Measurements from ENCODE around the gene RPN1. TPM values are rescaled to one million over a fixed set of nuclear protein-coding genes. Genes with fewer than 3 reads are reported as not detected.
"Not testable (repeated sequence)": the region's sequence is repeated elsewhere in the genome, so short reads cannot be mapped to it uniquely, and the experiment has no call there.

RPN1 gene
- total RNA-seq, 1 donor from 2014 or later, result 137 TPM

DNA sequence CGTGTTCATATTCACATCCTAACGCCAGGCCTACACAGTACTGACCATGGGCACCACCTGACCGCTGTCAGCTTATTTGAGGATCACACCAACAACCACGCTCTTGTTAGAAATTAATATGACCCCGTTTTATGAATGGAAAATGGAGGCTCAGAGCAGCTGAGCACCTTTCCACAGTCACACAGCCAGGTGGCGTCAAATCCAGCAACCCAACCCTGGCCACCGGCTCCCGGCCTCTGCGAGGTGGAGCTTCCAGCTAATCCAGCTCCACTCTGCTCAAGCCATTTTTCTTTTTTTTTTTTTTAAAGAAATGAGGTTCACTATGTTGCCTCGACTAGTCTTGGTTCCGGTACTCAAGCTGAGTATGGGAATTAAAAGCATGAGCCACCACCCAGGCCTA, 41.3 kb downstream of the RPN1 start:
- DNase-seq, result no peak

DNA sequence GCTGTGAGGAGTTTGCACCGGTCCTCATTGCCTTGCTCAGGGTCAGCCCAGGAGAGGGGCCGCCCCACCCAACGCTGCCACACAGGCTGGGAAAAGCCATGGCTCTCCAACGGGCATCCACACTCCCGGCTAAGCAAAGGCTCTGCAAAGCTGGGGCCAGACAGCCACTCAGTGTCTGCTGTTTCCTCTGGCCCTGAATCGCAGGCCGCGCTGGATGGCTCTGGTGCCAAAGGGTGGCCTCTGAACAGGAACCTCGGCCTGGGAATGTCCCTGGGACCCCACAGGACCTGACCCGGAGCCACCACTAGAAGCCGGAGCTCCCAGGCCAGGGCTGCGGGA, 42.9 kb downstream of the RPN1 start:
- DNase-seq, result no peak

DNA sequence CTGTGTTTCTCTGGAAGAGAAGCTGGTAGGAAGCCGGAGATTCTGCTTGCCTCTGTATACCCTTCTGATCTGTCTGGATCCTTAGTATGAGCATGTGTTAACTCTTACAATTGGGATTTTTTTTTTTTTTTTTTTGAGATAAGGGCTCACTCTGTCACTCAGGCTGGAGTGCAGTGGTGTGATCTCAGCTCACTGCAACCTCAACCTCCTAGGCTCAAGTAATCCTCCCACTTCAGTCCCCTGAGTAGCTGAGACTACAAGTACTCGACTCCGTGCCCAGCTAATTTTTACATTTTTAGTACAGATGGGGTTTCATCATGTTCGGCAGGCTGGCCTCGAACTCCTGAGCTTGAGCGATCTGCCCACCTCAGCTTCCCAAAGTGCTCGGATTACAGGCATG, 44.5 kb downstream of the RPN1 start:
- DNase-seq, result no peak

DNA sequence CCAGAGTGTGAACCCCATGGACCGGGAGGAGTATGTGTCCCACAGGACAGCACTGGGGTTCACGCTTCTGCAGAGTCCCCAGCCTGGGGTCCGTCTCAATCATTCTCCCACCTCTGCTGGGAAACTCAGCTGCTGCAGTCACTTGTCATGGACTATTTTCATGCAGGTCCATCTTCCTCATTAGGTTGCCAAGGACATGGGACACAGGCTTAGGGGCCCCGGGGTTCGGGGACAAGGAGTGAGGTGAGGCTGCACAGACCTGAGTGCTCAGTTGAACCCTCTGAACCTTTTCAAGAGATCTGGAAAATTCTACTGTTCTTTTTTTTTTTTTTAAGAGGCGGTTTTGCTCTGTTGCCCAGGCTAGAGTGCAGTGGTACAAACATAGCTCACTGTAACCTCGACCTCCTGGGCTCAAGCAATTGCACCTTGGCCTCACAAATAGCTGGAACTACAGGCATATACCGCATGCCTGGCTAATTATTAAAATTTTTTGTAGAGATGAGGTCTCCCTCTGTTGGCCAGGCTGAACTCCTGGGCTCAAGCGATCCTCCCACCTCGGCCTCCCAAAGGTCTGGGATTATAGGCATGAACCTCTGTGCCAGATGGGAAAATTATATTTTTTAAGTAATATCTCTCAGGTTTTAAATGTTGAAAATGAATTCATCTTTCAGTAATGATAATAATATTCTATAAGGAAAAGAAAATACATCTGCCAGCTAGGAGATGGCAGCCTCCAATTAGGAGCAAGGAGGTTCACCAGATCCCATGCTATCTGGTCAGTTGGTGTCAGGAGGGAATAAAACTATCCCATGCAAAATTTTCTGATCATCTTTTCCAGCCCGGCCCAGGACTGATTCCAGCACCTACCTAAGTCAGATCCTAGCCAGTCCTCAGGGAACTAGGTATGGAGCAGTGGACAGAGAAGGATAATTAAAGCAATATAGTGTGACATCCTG, 45.2 kb downstream of the RPN1 start:
- no peak for DNase-seq

DNA sequence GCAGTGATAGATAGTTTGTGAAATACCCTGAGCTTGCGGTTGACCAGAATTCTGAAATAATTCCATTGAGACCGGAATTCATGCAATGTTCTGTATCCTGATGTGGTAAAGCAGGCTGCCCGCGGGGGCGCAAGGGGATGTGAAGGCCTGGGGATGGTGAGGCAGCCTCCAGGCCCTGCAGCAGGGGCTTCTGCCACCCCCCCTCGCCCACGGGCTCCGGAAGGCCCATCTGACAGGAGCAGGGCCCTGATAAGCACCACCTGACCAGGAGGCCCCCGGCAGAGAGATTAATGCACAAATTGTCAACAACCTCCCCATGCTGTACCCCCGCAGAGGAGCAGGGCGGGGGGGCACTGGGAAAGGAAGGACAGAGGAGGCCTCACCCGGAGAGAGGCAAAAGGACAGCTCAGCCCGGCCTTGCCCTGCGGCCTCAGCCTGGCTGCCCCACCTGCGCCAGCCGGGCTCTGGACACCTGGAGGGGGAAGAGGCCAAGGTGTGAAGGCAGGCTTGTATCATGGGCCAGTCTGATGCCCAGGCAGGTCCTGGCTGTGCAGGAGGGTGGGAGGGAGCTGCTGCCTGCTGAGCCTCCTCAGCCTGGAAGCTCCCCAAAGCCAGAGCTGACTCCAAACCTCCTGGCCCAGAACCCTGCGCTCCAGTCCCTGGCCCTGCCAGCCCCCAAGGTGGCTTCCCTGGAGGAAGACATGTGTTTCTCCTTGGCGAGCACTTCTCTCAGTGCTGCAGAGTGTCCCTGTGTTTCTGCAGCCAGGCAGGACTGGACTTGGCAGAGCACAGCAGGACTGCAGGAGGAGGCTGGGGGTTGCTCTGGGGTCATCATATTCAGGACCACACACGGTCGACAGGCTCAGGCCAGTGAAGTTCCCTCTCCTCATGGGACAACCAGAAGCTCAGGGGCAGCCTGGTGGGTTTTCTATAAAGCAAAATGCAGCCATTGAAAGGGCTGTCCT, 46.5 kb downstream of the RPN1 start:
- no peak for DNase-seq

DNA sequence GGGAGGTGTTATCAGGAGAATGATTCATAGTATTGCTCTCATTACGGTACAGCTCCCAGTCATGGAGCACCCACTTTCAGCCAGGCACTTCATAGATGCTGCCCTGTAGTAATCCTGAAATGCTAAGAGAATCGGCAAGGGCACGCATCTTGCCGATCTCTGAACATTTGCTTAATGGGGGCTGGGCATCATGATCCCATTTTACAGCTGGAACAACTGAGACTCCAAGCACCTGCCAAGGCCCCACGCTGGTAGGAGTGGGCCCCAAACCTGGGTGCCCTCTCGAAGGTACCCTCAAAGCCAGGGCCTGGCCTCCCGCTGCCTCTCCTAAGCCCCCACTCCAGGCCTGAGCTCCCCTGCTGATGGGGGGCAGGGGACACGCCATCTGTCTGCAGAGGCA, 47.3 kb downstream of the RPN1 start:
- no peak for DNase-seq

DNA sequence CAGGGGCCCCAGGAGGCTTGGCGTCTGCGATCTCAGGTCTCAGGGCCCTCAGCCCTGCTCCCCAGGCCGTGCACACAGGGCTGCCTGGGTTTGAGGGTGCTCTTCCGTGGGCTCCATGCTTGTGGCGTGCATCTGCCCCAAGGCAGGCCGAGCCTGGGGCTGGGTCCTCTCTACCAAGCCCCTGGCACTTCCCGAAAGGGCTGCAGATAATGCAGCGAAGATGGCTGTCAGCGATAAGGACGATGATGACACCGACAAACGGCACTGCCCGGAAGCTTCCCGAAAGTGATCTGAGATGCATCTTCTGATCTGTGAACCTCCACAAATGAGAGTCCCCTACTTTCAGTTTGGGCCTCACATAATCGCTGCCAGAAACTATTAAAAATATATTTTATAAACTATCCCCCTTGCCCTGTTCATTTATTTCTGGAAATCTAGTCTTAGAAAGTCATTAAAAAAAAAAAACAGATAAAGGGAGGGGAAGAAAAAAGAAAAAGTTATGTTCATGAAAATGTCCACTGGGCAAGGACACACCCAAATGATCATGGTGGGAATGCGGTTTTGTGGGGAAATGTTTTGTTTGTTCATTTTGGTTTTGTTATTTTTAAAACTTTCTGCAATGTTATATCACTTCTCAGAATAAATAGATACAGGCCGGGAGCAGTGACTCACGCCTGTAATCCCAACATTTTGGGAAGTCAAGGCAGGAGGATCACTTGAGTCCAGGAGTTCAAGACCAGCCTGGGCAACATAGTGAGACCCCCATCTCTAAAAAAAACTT, 51.5 kb downstream of the RPN1 start:
- no peak for DNase-seq

DNA sequence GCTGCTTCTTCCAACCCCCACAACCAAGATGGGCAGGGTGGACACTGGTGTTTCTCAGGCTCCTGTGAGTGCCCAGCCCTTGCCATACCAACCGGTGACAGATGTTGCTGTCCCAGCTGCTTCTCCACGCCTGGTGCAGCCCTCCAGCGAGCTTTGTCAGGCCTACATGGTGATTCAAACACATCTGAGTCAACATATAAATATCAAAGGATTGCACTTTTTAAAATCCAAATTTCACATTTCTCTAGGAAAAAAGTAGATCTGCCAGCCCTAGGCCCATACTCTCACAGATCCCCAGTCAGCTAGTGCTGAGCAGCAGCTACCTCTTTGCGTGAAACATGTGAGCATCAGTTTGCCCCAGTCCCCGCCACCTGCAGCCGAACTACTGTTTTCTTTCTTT, 52.7 kb downstream of the RPN1 start:
- no peak for DNase-seq

DNA sequence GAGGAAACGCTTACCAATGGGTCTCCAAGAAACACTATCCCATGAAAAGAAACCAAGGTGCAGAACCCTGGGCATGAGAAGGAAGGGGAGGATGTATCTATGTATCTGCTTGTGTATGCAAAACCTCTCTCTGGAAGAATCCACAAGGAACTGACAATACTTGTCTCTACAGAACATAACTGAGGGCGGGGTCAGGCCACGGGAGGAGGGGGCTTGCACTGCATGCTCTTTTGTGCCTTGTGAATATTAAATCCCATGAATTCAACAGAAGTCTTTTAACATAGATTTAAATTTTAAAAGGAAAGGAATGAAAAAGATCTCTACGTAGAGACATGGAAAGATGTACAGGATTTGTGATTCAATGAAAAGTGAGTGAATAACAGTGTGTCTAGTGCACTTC, 57.8 kb downstream of the RPN1 start:
- DNase-seq, result no peak

DNA sequence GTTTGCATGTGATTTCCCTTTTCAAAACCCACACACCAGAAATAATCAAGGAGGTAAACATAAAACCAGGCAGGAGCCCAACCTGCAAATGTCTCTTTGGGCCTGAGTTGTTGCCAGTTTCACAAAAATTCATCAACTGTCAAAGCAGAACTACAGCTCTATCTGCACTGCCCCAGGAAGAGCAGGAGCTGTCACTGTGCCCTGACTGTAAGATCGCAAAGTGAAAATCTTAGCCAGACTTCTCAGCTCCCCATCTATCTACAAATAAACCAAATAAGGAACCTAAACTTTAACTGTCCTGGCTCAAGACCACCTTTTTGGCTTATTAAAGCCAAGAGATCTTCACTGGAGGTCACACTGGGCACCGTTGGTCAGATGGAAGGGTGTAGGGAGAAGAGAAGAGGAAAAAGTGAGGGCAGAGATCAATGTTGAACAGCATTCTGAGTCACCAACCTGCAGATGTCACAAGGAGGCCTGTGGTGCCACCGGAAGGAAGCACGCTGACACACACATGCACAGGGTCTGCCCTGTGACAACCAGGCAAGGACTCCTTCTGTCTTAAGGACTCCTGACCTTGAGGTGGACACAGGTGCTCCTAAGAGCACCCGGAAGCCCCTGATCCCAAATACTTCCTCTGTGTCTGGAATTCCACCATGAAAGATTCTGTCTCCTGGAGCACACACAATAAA, 58.7 kb downstream of the RPN1 start:
- DNase-seq, result no peak

DNA sequence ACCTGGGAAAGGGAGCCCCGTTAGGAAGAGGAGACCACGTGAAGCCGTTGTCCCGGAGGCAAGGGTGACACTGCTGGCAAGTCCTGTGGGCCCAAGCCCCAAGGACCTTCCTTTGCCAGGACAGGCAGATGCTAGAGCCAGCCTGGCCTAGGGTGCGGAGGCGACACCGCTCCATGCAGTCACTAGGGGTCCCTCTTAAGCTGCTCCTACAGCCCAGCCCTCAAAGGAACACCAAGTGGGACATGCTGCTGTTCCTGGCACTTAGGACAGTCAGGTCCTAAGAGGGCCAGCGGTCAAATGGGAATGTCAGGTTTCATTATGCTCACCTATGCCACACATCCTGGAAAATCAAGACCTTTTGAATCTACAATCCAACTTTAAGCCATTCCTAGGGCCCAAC, 59.7 kb downstream of the RPN1 start:
- no peak for DNase-seq

DNA sequence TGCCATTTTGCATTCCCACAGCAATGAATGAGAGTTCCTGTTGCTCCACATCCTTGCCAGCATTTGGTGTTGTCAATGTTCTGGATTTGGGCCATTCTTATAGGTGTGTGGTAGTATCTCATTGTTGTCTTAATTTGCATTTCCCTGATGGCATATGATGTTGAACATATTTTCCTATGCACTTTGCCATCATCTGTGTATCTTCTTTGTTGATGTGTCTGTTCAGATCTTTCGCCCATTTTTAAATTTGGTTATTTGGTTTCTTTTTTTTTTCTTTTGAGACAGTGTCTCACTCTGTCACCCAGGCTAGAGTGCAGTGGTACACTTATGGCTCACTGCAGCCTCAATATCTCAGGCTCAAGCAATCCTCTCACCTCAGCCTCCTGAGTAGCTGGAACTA, 60.6 kb downstream of the RPN1 start:
- DNase-seq, result not testable (repeated sequence)

DNA sequence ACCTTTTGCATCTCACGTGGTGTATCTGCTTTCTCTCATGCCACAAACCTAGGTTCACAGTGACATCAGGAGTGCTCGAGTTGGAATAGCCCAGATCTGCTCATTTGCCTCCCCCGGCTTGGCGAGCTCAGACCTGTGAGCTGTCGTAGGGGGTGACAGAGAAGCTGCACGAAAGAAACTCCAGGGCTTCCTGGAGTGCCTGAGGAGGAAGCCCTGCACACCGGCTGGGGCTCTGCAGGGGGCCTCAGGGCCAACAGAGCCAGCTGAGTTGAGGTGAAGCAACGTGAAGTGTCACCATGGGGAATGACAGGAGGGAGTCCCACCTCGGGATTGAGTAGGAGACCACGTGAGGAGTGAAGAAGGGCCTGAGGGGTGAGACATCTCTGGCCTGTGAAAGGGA, 62.5 kb downstream of the RPN1 start:
- DNase-seq, result no peak

DNA sequence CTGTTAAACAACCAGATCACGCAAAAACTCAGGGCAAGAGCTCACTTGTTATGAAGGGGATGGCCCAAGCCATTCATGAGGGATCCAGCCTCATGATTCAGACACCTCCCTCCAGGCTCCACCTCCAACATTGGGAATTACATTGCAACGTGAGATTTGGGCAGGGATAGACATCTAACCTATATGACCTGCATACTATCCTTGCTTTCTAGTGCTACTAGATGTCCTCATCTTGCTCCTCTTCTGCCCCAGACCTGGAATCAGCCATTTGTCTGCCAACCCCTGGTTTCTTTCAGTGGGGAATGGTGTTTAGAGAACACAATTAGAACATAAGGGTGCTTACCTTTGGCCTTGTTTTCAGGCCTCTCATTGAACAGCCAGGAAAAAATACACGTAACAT, 63.2 kb downstream of the RPN1 start:
- no peak for DNase-seq

DNA sequence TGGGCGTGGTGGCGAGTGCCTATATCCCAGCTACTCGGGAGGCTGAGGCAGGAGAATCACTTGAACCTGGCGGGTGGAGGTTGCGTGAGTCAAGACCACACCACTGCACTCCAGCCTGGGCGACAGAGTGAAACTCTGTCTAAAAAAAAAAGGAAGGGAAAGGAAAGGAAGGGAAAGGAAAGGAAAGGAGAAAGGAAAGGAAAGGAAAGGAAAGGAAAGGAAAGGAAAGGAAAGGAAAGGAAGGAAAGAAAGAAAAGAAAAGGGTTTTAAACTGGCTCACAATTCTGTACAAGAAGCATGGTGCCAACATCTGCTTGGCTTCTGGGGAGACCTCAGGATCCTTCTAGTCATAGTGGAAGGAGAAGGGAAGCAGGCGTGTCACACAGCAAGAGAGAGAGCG, 63.7 kb downstream of the RPN1 start:
- not testable (repeated sequence) for DNase-seq

DNA sequence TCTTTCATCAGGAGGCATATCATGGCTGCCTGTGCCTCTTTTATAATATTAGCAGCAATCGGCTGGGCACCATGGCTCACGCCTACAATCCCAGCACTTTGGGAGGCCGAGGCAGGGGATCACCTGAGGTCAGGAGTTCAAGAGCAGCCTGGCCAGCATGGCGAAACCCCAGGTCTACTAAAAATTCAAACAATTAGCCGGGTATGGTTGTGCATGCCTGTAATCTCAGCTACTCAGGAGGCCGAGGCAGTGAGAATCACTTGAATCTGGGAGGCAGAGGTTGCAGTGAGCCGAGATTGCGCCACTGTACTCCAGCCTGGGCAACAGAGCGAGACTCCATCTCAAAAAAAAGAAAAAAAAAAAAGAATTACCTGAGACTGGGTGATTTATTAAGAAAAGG, 64.2 kb downstream of the RPN1 start:
- not testable (repeated sequence) for DNase-seq

DNA sequence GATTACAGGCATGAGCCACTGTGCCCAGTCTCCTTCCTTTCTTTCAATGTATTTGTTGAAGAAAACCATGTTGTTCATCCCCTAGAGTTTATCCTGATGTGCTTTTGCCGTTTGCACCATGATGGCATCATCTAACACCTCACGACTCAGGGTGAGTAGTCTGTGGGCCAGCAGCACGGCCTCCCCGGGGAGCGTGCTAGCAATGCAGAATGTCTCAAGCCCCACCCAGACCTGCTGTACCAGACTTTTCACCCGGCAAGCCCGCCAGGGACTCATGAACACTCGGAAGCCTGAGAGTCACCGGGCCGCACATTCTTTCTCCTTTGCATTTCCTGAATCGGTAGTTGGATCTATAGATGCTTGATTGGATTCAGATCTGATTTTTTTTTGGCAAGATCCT, 64.6 kb downstream of the RPN1 start:
- DNase-seq, result no peak

DNA sequence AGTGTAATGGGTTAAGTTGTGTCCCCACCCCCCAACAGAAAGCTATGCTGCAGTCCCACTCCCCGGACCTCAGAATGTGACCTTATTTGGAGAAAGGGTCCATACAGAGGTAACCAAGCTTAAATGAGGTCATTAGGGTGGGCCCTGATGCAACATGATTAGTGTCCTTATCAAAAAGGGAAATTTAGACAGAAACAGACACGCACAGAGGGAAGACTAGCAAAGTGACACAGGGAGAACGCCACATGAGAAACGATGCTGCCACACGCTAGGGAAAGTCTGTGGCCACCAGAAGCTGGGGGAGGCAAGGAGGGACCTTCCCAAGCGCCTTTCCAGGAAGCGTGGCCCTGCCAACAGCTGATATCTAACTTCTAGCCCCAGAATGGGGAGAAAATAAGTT, 65.4 kb downstream of the RPN1 start:
- DNase-seq, result no peak

DNA sequence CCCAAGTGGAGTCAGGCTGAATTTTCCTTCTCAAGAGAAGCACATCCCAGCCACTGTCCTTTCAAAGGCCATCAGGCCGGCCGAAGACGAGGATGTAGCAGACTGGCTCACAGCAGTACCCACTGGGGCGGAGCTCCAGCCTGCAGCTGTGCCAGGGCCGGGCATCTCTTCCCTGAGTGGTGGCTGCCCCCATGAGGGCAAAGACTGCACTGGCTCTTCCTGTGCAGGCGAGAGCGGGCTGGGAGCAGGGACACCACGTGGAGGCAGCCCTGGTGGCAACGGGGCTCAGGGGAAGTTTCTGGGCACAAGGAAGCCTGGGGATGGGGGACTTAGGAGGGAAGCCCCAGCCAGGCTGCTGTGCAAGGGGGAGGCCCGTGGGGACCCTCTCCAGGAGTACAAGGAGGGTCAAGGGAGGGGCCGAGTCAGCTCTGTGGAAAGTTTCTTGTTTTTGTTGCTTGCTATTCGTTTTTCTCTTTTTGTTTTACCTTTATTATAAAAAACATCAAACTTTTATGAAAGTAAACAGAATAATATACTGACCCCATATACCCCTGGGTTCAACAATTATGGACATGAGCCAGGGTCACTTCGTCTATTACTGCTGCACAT, 66.1 kb downstream of the RPN1 start:
- DNase-seq, result no peak

DNA sequence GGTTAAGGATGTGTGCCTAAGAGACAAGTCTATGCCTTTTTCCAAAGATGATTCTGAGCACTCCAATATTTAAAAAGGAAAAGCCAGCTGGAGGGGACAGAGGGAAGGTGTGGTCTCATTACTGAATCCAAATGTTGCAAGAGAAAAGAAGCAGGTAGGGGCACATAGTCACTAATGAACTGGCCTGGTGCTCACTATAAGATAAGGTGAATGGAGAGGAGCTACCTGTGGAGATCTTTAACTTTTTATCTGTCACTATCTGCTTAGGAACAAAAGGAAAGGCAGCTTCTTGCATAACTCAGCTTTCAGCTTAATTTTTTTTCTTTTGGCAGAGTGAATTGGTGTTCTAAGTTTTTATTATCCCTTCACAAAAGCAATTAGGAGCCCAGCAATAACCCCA, 69.1 kb downstream of the RPN1 start:
- DNase-seq, result no peak

DNA sequence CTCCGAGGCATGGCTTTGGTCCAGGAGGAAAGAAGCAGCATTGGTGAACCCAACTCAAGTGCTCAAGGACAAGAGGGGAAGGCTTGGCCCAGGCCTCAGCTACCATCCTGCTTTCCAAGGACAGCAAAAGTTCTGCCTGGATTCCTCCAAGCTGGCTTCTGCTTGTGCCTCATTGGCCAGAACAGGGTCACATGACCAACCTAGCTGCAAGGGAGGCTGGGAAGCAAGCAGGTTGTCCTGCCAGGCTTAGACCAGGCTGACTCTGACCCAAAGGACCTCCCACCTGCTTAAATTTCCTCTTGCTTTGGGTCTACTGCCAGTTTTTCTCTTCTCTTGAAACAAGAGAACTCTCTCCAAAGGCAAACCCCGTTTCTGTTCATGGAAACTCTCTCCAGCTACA, 70.7 kb downstream of the RPN1 start:
- DNase-seq, result no peak

DNA sequence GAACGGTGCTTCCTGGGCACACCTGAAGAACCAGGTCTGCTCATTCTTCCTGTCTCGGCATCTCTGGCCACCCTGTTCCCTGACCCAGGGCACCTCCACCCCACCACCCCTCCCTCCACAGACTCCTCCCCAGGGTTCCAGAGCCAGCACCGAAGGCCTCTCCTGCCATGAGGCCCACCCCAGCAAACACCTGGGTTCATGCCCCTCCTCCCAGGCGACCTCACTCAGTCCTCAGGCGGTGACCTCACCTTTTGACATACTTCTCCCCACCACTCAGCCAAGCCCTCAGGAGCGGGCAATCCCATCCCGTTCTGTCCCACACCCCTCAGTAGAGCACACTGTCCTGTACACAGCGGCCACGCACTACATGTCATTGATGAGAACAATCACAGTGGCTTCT, 72.3 kb downstream of the RPN1 start:
- DNase-seq, result no peak
